ENCODE results near the gene LBX1. TPM values are rescaled to one million over a fixed set of nuclear protein-coding genes. Genes with fewer than 3 reads are reported as not detected.

LBX1 gene
- polyA plus RNA-seq (2012; ENCODE audit: low read depth, missing spikeins) = not detected

DNA sequence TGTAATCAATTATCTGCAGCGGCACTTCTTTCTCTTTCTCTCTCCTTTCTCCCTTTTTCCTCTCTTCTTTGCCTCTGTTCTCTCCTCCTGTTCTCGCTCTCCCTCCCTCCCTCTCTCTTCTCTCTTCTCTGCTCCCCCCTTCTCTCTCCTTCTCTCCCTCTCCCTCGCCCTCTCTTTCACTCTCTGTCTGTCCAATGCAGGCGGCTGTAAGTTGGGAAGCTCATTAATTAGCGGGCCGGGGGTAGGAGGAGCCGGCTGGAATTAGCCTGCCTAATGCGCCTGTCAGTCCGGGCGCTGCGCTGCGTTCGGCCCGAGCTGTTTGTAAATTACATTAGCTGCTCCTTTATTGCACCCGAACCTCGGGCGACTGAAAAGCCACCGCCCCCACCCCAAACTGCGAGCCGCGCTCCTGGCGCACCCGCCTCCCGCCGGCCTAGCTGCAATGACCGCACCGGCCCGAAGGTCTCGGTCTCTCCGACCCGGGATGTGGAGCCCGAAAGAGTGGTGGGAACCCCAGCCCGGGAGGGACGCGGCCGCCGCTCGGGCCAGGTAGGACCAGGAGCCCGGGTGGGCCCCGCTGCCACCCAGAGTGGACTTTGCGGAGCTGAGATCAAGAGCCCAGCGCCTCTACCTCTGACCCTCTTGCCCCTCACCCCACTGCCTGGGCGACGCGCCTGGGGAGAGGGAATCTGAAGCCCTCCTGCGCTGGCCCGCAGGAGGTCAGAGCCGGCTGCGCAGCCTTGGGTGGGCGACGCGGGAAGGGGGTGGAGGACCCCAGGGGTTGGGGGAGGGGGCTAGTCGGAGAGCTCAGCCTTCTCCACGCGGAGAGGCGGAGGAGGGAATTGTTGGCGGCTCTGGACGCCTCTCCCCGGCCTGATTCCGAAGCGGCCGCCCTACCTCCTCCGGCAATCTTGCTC is at the start of gene LBX1:
Gene LBX1, minus strand, starts transcription at position 198 of the 917 bp plus-strand sequence. CDS start 648 bp downstream, outside the sequence.
- DNase-seq (ENCODE audit: insufficient read length, low spot score) (no peak), FAIRE-seq (no peak)
- no peak for TF ChIP-seq POLR2AphosphoS5 (IDR thresholded peaks at IDR 0.05; ENCODE audit: low read depth, low read length)
- TF ChIP-seq SPI1 (IDR thresholded peaks at IDR 0.05; ENCODE audit: low read depth, low read length) = no peak
- TF ChIP-seq TAF1 (IDR thresholded peaks at IDR 0.05; ENCODE audit: low read depth, low read length) = no peak
- TF ChIP-seq POLR2A (IDR thresholded peaks at IDR 0.05; ENCODE audit: low read depth, low read length) = no peak
- no peak for TF ChIP-seq POU2F2 (IDR thresholded peaks at IDR 0.05; ENCODE audit: low read depth, low read length)

GRCh38 chr10:101273741-101274140 is 44.5 kb upstream of the LBX1 start:
- DNase-seq (ENCODE audit: insufficient read length, low spot score) (no peak), FAIRE-seq (no peak)
- TF ChIP-seq POU2F2 (IDR thresholded peaks at IDR 0.05; ENCODE audit: low read depth, low read length) (no peak), TAF1 (IDR thresholded peaks at IDR 0.05; ENCODE audit: low read depth, low read length) (no peak), POLR2A (IDR thresholded peaks at IDR 0.05; ENCODE audit: low read depth, low read length) (no peak), PAX5 (IDR thresholded peaks at IDR 0.05; ENCODE audit: insufficient read depth, low read length, severe bottlenecking) (no peak), POLR2AphosphoS5 (IDR thresholded peaks at IDR 0.05; ENCODE audit: low read depth, low read length) (no peak), SPI1 (IDR thresholded peaks at IDR 0.05; ENCODE audit: low read depth, low read length) (no peak)

GRCh38 chr10:101273330-101273729 is 44.1 kb upstream of the LBX1 start:
- no peak for TF ChIP-seq SPI1 (IDR thresholded peaks at IDR 0.05; ENCODE audit: low read depth, low read length)
- no peak for TF ChIP-seq POLR2A (IDR thresholded peaks at IDR 0.05; ENCODE audit: low read depth, low read length)
- DNase-seq (ENCODE audit: insufficient read length, low spot score) = no peak
- no peak for FAIRE-seq

GRCh38 chr10:101272229-101272868 is 43.1 kb upstream of the LBX1 start:
- FAIRE-seq = peak; percentile 89
- DNase-seq (ENCODE audit: insufficient read length, low spot score) = peak; percentile 73

GRCh38 chr10:101270763-101271162 is 41.5 kb upstream of the LBX1 start:
- DNase-seq (ENCODE audit: insufficient read length, low spot score) = no peak
- no peak for TF ChIP-seq PAX5 (IDR thresholded peaks at IDR 0.05; ENCODE audit: insufficient read depth, low read length, severe bottlenecking)
- TF ChIP-seq TAF1 (IDR thresholded peaks at IDR 0.05; ENCODE audit: low read depth, low read length) = no peak
- no peak for TF ChIP-seq POU2F2 (IDR thresholded peaks at IDR 0.05; ENCODE audit: low read depth, low read length)
- TF ChIP-seq POLR2A (IDR thresholded peaks at IDR 0.05; ENCODE audit: low read depth, low read length) = no peak
- no peak for TF ChIP-seq SPI1 (IDR thresholded peaks at IDR 0.05; ENCODE audit: low read depth, low read length)
- no peak for TF ChIP-seq POLR2AphosphoS5 (IDR thresholded peaks at IDR 0.05; ENCODE audit: low read depth, low read length)
- FAIRE-seq = no peak

More at GRCh38 chr10:101272229-101272868, 43.1 kb upstream of the LBX1 start:
- no peak for TF ChIP-seq POLR2A (IDR thresholded peaks at IDR 0.05; ENCODE audit: low read depth, low read length)
- TF ChIP-seq PAX5 (IDR thresholded peaks at IDR 0.05; ENCODE audit: insufficient read depth, low read length, severe bottlenecking) = no peak
- TF ChIP-seq TAF1 (IDR thresholded peaks at IDR 0.05; ENCODE audit: low read depth, low read length) = no peak
- TF ChIP-seq POU2F2 (IDR thresholded peaks at IDR 0.05; ENCODE audit: low read depth, low read length) = no peak
- TF ChIP-seq POLR2AphosphoS5 (IDR thresholded peaks at IDR 0.05; ENCODE audit: low read depth, low read length) = no peak
- TF ChIP-seq SPI1 (IDR thresholded peaks at IDR 0.05; ENCODE audit: low read depth, low read length) = no peak

DNA sequence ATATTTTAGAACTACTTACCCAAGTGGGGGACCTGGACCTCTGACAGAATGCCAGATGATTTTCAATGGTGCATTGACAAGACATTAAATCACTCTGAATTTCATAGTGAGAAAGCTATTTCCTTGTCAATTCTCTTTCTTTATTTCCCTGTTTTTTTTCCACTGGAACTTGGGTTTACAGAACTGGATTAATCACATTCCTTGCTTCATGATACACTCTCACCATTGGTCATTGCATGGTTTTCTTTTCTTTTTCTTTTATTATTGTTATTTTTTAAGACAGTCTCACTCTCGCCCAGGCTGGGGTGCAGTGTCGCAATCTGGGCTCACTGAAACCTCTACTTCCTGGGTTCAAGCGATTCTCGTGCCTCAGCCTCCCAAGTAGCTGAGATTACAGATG is 38.5 kb upstream of the LBX1 start:
- TF ChIP-seq POU2F2 (IDR thresholded peaks at IDR 0.05; ENCODE audit: low read depth, low read length) (no peak), TAF1 (IDR thresholded peaks at IDR 0.05; ENCODE audit: low read depth, low read length) (no peak), POLR2A (IDR thresholded peaks at IDR 0.05; ENCODE audit: low read depth, low read length) (no peak), SPI1 (IDR thresholded peaks at IDR 0.05; ENCODE audit: low read depth, low read length) (no peak), PAX5 (IDR thresholded peaks at IDR 0.05; ENCODE audit: insufficient read depth, low read length, severe bottlenecking) (no peak), POLR2AphosphoS5 (IDR thresholded peaks at IDR 0.05; ENCODE audit: low read depth, low read length) (no peak)
- DNase-seq (ENCODE audit: insufficient read length, low spot score) (no peak), FAIRE-seq (no peak)

- FAIRE-seq (no peak), DNase-seq (ENCODE audit: insufficient read length, low spot score) (no peak)
- TF ChIP-seq SPI1 (IDR thresholded peaks at IDR 0.05; ENCODE audit: low read depth, low read length) (no peak), POLR2A (IDR thresholded peaks at IDR 0.05; ENCODE audit: low read depth, low read length) (no peak), PAX5 (IDR thresholded peaks at IDR 0.05; ENCODE audit: insufficient read depth, low read length, severe bottlenecking) (no peak), POU2F2 (IDR thresholded peaks at IDR 0.05; ENCODE audit: low read depth, low read length) (no peak)
These were observed 38.0 kb upstream of the LBX1 start for GRCh38 chr10:101267290-101267680.

GRCh38 chr10:101266381-101267289 is 37.4 kb upstream of the LBX1 start:
- no peak for FAIRE-seq
- TF ChIP-seq PAX5 (IDR thresholded peaks at IDR 0.05; ENCODE audit: insufficient read depth, low read length, severe bottlenecking) (no peak), TAF1 (IDR thresholded peaks at IDR 0.05; ENCODE audit: low read depth, low read length) (no peak), POLR2AphosphoS5 (IDR thresholded peaks at IDR 0.05; ENCODE audit: low read depth, low read length) (no peak)
- no peak for DNase-seq (ENCODE audit: insufficient read length, low spot score)

- no peak for TF ChIP-seq POLR2AphosphoS5 (IDR thresholded peaks at IDR 0.05; ENCODE audit: low read depth, low read length)
- DNase-seq (ENCODE audit: insufficient read length, low spot score) (no peak), FAIRE-seq (no peak)
These were observed 34.0 kb upstream of the LBX1 start for GRCh38 chr10:101263150-101263752.

Data from GM12891 (cell line).